ENCODE results near the gene CENPV.

CENPV gene

GRCh38 chr17:16329519-16330271, 23.6 kb downstream of the CENPV start:
- H3K4me3 ChIP-seq (ENCODE audit: low read depth, low read length), result no peak overlapping the region
- no peak for TF ChIP-seq CTCF (conservative IDR thresholded peaks at IDR 0.05; ENCODE audit: low read depth, low read length)
- peak; percentile 54 for DNase-seq (ENCODE audit: low read depth)

DNA sequence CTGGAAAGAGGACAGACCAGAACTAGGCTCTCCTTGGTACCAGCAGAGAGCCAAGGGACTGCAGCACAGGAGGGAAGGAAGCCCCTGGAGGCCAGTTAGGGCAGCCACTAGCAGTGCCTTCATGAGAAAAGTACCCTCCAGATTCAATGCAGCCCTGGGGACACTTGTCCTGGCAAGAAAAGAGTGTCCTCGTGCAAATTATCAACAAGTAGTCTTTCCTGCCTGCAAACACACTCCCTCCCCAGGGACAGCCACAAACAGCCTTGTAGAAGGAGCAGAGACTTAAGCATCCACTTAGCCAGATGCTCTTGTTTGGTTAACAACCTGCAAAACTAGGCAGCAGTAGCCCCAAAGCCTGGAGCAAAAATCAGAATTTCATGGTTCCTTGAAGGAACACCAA, 24.3 kb downstream of the CENPV start:
- no peak overlapping the region for H3K4me3 ChIP-seq (ENCODE audit: low read depth, low read length)
- no peak for DNase-seq (ENCODE audit: low read depth)
- peak; percentile 29 for TF ChIP-seq CTCF (conservative IDR thresholded peaks at IDR 0.05; ENCODE audit: low read depth, low read length)

GRCh38 chr17:16327018-16327417, 26.3 kb downstream of the CENPV start:
- TF ChIP-seq CTCF (conservative IDR thresholded peaks at IDR 0.05; ENCODE audit: low read depth, low read length), result no peak
- no peak overlapping the region for H3K4me3 ChIP-seq (ENCODE audit: low read depth, low read length)
- DNase-seq (ENCODE audit: low read depth), result no peak

DNA sequence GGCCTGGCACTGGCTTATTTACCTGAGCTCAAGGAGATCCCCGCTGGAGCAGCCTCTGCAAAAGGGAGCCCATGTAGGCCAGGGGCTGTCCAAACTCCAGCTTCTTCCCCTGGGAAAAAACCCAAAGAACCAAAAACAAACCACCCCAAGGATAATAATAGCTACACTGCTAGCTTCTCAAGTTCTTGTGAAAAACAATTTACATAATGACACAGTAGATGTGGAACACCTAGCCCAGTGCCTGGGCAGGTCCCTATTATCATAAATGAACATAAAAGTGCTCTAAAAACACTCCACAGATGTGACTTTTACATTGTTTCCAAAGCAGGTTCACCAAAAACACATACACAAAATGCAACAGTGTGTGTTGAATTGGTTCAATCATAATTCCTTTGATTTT, 27.3 kb downstream of the CENPV start:
- no peak overlapping the region for H3K4me3 ChIP-seq (ENCODE audit: low read depth, low read length)
- no peak for TF ChIP-seq CTCF (conservative IDR thresholded peaks at IDR 0.05; ENCODE audit: low read depth, low read length)
- DNase-seq (ENCODE audit: low read depth), result no peak

DNA sequence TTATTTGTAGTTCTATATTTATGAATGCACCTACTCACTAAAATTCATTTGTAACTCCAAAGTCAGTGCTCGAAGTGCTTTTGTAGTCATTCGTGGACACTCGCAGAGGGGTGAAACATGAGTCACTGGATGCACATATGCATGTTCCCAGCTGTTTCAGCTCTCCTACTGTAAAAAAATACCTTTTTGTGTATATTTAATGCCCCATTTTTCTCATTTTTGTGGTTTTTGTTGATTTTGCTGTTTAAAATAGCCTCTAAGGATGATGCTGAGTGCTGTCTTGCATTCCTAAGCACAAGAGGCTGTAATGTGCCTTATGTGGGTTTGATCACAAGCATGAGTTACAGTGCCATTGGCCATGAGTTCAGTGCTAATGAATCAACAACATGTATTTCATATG, 30.6 kb downstream of the CENPV start:
- H3K4me3 ChIP-seq (ENCODE audit: low read depth, low read length), result no peak overlapping the region

GRCh38 chr17:16319969-16320368, 33.3 kb downstream of the CENPV start:
- no peak for TF ChIP-seq CTCF (conservative IDR thresholded peaks at IDR 0.05; ENCODE audit: low read depth, low read length)
- no peak overlapping the region for H3K4me3 ChIP-seq (ENCODE audit: low read depth, low read length)
- DNase-seq (ENCODE audit: low read depth), result no peak

More for the DNA sequence above, 30.6 kb downstream of the CENPV start:
- TF ChIP-seq CTCF (conservative IDR thresholded peaks at IDR 0.05; ENCODE audit: low read depth, low read length), result no peak
- DNase-seq (ENCODE audit: low read depth), result peak; percentile 95

DNA sequence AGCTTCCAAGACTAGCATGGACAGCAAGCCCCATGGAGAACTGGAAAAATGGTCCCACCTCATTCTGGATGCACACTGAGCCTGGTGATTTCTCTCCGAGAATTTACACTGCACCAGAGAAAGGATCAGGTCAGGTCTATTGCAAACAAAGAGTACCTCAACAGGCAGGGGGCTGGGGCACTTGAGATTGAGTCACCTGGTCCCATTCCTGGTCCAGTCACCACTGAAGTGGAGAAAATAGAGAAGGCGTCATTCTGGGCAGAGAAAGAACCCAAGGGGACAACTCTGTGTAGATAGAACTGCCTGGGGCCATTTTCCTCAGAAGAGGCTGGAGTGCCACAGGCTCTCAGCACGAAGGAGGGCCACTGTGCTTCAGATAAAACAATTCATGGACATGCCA, 38.4 kb downstream of the CENPV start:
- no peak overlapping the region for H3K4me3 ChIP-seq (ENCODE audit: low read depth, low read length)
- no peak for TF ChIP-seq CTCF (conservative IDR thresholded peaks at IDR 0.05; ENCODE audit: low read depth, low read length)
- DNase-seq (ENCODE audit: low read depth), result no peak
